Lower lobe of right lung (tissue), 2 donors: Measurements from ENCODE around the gene FBLIM1. TPM values are rescaled to one million over a fixed set of nuclear protein-coding genes. Genes with fewer than 3 reads are reported as not detected.

Experiments used
- ATAC-seq, 2 donors: fragments of 200-7000 bp; cut with Tn5 transposase; one replicate each; pipeline ENCODE4 v1.9.1; 2020 to 2022; ENCODE audit warnings: mild to moderate bottlenecking in 2 of 2, moderate library complexity in 2 of 2
- DNase-seq: peaks from one replicate; pipeline ENCODE4 v3.0.0-alpha.2; 2020
- H3K27ac ChIP-seq: fragments of 200-600 bp; one replicate; pipeline ENCODE4 v1.8.0; 2022
- H3K27me3 ChIP-seq: fragments of 200-600 bp; one replicate; pipeline ENCODE4 v1.8.0; 2022; ENCODE audit warnings: low read depth
- H3K36me3 ChIP-seq: fragments of 200-600 bp; one replicate; pipeline ENCODE4 v1.8.0; 2022; ENCODE audit warnings: mild to moderate bottlenecking
- H3K4me1 ChIP-seq: fragments of 200-600 bp; one replicate; pipeline ENCODE4 v1.8.0; 2022
- H3K4me3 ChIP-seq: fragments of 200-600 bp; one replicate; pipeline ENCODE4 v1.8.0; 2022; ENCODE audit warnings: mild to moderate bottlenecking
- H3K9me3 ChIP-seq: fragments of 200-600 bp; one replicate; pipeline ENCODE4 v1.8.0; 2022
- intact Hi-C: fragments of 100-400 bp; cut with DNase I; formaldehyde crosslinking; loops from one replicate; pipeline ENCODE4 v1.11.0; 2022
- total RNA-seq: library from RNA; stranded (reverse); fragmentation: NEBNext Ultra II Directional; extraction: Animal tissue kit (Norgen Biotek cat#: 25700); gene quantifications from one replicate; pipeline ENCODE4 v1.2.1, GENCODE V29; 2021
- TF ChIP-seq, protein P1 (sequence below): fragments of 200-600 bp; IDR thresholded peaks from one replicate; pipeline ENCODE4 v1.8.0; 2022; ENCODE audit warnings: antibody characterized with exemption, mild to moderate bottlenecking
- donor health status: DM: no; HTN: yes; CAD: no; lungs with severe emphysema.

The FBLIM1 gene
- total RNA-seq, 1 donor from 2014 or later, result 20.1 TPM

DNA sequence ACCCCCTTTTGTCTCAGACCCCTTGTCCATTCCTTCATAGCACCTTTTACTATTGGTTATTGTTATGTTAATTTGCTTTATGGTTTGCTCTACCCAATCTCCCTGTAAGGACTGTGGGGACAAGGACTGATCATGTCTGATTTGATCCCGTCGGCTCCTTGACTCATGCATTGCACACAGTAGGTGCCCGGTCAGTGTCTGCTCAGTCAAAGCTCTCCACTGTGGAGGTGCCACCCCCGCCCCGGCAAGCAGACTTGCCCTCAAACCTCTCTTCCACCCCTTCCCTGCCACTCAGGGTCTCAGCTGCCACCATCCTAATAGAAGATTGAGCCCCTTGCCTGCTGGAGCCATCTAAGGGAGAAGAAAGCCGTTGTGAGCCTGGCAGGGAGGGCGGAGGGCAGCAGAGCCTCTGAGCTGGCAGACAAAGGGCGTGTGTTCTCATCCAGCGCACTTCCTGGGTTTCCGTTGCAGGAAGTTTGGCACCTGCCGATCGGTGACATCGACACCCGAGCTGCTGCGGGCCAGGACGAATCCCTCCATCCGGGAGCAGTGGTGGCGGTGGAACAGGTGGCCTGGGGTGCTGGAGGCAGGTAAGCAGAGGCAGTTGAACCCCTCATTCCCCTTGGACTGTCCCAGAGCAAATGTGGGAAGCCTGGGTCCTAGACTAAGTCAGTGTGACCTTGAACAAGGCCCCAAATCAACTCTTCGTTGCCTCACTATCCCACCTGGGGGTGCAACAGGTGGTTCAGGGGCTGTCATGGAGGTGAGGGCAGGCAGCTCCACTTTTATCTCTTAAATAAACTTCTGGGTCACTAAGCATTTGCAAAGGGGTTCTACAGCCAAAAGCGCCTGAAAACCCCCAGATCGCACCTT lies 2.2 kb upstream of the FBLIM1 start:
- DNase-seq (no peak), ATAC-seq (no peak)
- TF ChIP-seq, protein P1, sequence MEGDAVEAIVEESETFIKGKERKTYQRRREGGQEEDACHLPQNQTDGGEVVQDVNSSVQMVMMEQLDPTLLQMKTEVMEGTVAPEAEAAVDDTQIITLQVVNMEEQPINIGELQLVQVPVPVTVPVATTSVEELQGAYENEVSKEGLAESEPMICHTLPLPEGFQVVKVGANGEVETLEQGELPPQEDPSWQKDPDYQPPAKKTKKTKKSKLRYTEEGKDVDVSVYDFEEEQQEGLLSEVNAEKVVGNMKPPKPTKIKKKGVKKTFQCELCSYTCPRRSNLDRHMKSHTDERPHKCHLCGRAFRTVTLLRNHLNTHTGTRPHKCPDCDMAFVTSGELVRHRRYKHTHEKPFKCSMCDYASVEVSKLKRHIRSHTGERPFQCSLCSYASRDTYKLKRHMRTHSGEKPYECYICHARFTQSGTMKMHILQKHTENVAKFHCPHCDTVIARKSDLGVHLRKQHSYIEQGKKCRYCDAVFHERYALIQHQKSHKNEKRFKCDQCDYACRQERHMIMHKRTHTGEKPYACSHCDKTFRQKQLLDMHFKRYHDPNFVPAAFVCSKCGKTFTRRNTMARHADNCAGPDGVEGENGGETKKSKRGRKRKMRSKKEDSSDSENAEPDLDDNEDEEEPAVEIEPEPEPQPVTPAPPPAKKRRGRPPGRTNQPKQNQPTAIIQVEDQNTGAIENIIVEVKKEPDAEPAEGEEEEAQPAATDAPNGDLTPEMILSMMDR, result no peak
- intact Hi-C loops, result no loop called here
- H3K4me1 ChIP-seq, result peaks cover 37% of the 10 kb centered on the region
- no peak overlapping the region for H3K4me3 ChIP-seq
- peaks cover 30% of the 10 kb centered on the region for H3K27me3 ChIP-seq
- H3K27ac ChIP-seq, result no peak overlapping the region
- H3K36me3 ChIP-seq, result no peaks in the 10 kb centered on the region
- no peaks in the 10 kb centered on the region for H3K9me3 ChIP-seq

DNA sequence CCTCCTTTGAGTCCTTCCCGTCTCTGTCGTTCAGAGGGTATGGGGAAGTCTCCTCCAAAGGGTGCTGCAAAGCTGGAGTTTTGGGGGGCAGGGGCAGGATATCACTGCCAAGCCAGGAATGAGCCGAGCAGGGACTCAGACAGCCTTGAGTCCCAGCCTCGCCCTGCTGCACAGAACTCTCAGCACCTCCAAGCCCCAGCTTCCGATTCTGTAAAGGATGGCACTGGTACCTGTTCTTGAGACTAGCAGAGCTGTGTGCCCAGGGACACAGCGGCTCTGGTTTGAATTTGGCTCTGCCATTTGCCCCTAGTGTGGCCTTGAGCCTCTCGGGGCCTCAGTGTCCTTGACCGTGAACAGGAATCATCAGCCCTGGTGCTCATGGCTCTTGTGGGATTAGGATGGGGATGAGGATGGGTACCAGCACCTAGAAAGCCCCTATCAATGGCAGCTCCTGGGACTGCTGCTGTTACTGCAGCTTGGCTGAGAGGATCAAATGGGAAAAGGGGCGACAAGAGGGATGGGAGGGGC lies 1.5 kb upstream of the FBLIM1 start:
- H3K9me3 ChIP-seq, result no peaks in the 10 kb centered on the region
- DNase-seq (no peak), ATAC-seq (no peak)
- H3K36me3 ChIP-seq, result no peaks in the 10 kb centered on the region
- TF ChIP-seq, protein P1, result no peak
- H3K27me3 ChIP-seq, result peaks cover 30% of the 10 kb centered on the region
- peaks cover 37% of the 10 kb centered on the region for H3K4me1 ChIP-seq
- H3K27ac ChIP-seq, result no peak overlapping the region
- H3K4me3 ChIP-seq, result no peak overlapping the region
- intact Hi-C loops, result no loop called here

DNA sequence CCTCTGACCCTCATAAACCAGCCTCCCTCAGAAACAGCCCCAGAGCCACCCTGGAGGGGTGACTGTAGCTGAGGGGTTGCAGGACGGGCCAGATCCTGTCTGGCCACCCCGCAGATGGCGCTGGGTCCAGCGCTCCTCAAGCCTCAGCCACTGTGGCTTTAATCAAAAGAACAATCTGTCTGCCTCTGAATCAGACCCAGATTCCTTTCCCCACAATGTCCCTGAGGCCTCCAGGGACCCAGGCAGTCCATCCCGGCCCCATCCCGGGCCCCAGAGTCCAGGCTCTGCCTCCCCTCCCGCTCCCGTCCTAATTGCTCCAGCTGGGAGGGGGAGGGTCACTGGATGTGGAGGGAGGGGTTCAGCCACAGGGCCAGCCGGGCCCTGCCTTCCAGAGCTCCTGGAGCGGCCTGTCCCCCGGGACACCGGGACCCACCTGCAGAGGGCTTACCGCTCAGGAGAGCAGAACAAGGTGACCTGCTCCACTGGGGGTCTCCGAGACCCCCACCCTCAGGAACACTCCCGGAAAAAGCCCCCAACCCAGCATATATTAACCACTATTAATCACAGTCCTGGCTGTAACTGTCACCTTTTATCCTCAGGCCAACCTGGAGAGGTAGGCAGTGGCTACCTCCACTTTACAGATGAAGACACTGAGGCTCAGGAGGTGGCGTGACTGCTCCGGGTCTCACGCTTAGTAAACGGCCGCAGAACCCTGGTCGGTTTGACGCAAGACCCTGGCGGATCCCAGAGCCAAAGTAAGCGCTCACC lies 836 bp upstream of the FBLIM1 start:
- no peaks in the 10 kb centered on the region for H3K36me3 ChIP-seq
- H3K27ac ChIP-seq, result peak overlapping the region; percentile 76
- no peak for DNase-seq
- TF ChIP-seq, protein P1, result no peak
- H3K4me1 ChIP-seq, result peaks cover 37% of the 10 kb centered on the region
- H3K9me3 ChIP-seq, result no peaks in the 10 kb centered on the region
- peaks cover 30% of the 10 kb centered on the region for H3K27me3 ChIP-seq
- ATAC-seq, result peak in 1 of 2 donors; percentile 20
- intact Hi-C loops, result no loop called here
- peak overlapping the region; percentile 61 for H3K4me3 ChIP-seq

DNA sequence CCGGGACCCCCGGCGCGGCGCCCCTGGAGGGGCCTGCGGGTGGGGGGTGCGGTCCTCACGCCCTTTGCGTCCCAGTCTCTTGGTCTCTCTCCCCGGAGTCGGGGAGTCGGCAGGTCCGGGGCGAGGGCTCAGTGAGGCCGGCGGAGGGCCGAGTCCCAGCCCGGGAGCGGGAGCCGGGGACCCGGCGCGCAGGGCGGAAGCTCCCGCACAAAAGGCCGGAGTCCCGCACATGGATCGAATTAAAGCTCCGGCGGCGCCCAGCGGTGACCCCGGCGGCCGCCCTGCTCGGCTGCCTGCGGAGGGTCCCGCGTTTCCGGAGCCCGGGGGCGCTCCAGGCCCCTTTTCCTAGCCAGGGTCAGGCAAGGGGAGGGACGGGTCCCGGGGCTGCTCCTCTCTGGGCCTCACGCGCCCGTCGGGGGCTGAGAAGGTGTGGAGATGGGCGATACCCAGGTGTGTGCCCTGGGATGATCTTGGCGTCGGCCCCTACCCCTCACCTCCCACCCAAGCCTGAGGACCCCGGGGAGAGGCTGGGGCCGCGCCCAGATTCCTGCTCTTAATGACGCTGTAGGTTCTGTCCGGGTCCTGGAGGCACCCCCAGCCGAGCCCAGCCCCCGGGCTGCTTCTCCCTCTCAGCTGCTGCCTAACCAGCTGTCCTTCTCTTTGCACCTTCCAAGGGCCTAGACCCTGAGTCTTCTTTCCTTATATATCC lies 512 bp downstream of the FBLIM1 start:
- Histone ChIP-seq H3K27me3 (peaks cover 30% of the 10 kb centered on the region), H3K4me1 (peaks cover 37% of the 10 kb centered on the region), H3K36me3 (no peaks in the 10 kb centered on the region), H3K27ac (peak overlapping the region; percentile 76), H3K4me3 (peak overlapping the region; percentile 61), H3K9me3 (no peaks in the 10 kb centered on the region)
- DNase-seq (no peak), ATAC-seq (peak; percentile 32 to 42)
- TF ChIP-seq, protein P1, result no peak
- intact Hi-C loops, result no loop called here

DNA sequence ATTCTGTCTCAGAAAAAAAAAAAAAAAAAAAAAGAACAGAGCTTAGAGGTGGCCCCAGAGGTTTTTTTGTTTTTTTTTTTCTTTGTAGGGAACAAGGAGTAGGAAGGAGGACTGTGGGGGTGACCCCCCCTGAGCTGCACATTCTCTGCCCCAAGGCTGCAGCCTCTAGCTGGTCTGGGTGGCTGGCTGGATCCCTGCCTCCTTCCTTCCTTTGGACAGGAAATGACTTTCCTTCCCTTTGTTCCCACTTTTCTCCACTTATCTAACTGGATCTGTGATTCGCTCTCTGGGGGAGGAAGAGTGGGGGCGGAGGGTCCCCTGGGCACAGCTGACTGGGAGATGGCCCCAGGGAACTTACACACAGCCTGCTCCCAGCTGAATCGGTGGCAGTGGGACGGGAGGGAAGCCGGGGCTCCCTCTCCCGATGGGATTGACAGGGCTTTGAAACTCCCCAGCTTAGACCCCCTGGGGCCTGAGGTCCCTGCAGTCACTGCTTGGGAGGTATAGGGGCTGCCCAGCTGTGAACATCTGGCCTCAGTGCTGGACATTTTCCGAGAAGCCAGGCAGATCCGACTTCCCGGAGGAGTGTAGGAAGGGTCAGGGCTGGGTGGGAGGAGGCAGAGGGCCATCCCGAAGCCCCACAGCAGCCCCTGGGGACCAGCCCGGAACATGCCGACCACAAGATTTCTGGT lies 2.1 kb downstream of the FBLIM1 start:
- Histone ChIP-seq H3K4me1 (peaks cover 37% of the 10 kb centered on the region), H3K36me3 (no peaks in the 10 kb centered on the region), H3K4me3 (peak overlapping the region; percentile 61), H3K9me3 (no peaks in the 10 kb centered on the region), H3K27ac (peak overlapping the region; percentile 76), H3K27me3 (peaks cover 30% of the 10 kb centered on the region)
- intact Hi-C loops, result no loop called here
- DNase-seq (no peak), ATAC-seq (peak; percentile 42 to 57)
- TF ChIP-seq, protein P1, result no peak
